ENCODE data around the gene TRPM3. TPM values are rescaled to one million over a fixed set of nuclear protein-coding genes. Genes with fewer than 3 reads are reported as not detected.

TRPM3 gene
- total and polyA plus RNA-seq, 4 donors: 0.07 to 0.89 (median 0.67) TPM

- Histone ChIP-seq H3K36me3 (ENCODE audit: control insufficient read depth in 4 of 4, insufficient read depth in 3 of 4, low read depth in 1 of 4, low read length in 3 of 4) (no peaks in the 10 kb centered on the region), H3K4me1 (ENCODE audit: control insufficient read depth in 4 of 4, insufficient read depth in 4 of 4, low read length in 3 of 4) (no peaks in the 10 kb centered on the region), H3K9me3 (ENCODE audit: control insufficient read depth in 4 of 4, low read length in 3 of 4) (no peaks in the 10 kb centered on the region), H3K9ac (ENCODE audit: low read depth in 1 of 2, low read length in 2 of 2) (no peak overlapping the region), H3K4me3 (ENCODE audit: low read depth in 1 of 3, low read length in 3 of 3) (no peak overlapping the region), H3K27me3 (ENCODE audit: control insufficient read depth in 4 of 4, insufficient read depth in 4 of 4, low read length in 3 of 4) (no peaks in the 10 kb centered on the region), H3K27ac (ENCODE audit: low read depth in 1 of 2, low read length in 2 of 2) (no peak overlapping the region)
- no peak for DNase-seq (ENCODE audit: low spot score)
- 99% methylated on average over 4 of the region's 4 CpGs for WGBS
- no peak for TF ChIP-seq GABPA (IDR thresholded peaks at IDR 0.05 in 1 of 2, conservative IDR thresholded peaks at IDR 0.05 in 1 of 2)
- no peak for TF ChIP-seq HNF4G (IDR thresholded peaks at IDR 0.05)
These were observed 9.1 kb upstream of the TRPM3 start for GRCh38 chr9:71130521-71130920.

DNA sequence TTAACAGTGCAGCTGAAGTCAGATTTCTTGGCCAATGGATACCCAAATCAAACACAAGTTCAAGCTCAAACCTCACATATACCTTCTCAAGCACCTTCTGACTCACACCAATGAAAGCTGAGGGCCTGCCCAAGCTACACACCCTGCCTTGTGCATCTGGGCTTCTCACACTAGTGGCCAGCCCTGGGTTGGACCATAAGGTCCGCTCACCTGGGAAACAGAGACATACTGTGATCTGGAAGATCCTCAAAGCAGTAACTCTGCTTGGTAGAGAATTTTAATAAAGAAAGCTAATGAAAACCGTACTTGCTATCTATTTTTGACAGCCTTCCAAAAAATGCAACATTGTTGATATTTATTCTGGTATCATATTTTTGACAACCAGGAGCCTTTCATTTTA is 7.4 kb upstream of the TRPM3 start:
- H3K9me3 ChIP-seq (ENCODE audit: control insufficient read depth in 4 of 4, low read length in 3 of 4): no peaks in the 10 kb centered on the region
- no peak overlapping the region for H3K27ac ChIP-seq (ENCODE audit: low read depth in 1 of 2, low read length in 2 of 2)
- no peak overlapping the region for H3K9ac ChIP-seq (ENCODE audit: low read depth in 1 of 2, low read length in 2 of 2)
- no peaks in the 10 kb centered on the region for H3K36me3 ChIP-seq (ENCODE audit: control insufficient read depth in 4 of 4, insufficient read depth in 3 of 4, low read depth in 1 of 4, low read length in 3 of 4)
- no peak for DNase-seq (ENCODE audit: low spot score)
- 83% methylated on average over 2 of the region's 2 CpGs for WGBS
- H3K4me3 ChIP-seq (ENCODE audit: low read depth in 1 of 3, low read length in 3 of 3): no peak overlapping the region
- no peaks in the 10 kb centered on the region for H3K4me1 ChIP-seq (ENCODE audit: control insufficient read depth in 4 of 4, insufficient read depth in 4 of 4, low read length in 3 of 4)
- TF ChIP-seq HNF4G (IDR thresholded peaks at IDR 0.05): no peak
- TF ChIP-seq TAF1 (conservative IDR thresholded peaks at IDR 0.05): no peak
- TF ChIP-seq JUND (IDR thresholded peaks at IDR 0.05): no peak
- TF ChIP-seq YY1 (IDR thresholded peaks at IDR 0.05): no peak
- TF ChIP-seq HNF4A (conservative IDR thresholded peaks at IDR 0.05): no peak
- TF ChIP-seq RAD21 (IDR thresholded peaks at IDR 0.05): no peak
- no peak for TF ChIP-seq SP1 (IDR thresholded peaks at IDR 0.05)
- no peak for TF ChIP-seq ATF3 (IDR thresholded peaks at IDR 0.05)
- no peak for TF ChIP-seq REST (IDR thresholded peaks at IDR 0.05)
- H3K27me3 ChIP-seq (ENCODE audit: control insufficient read depth in 4 of 4, insufficient read depth in 4 of 4, low read length in 3 of 4): no peaks in the 10 kb centered on the region

GRCh38 chr9:71127301-71127700 is 5.9 kb upstream of the TRPM3 start:
- Histone ChIP-seq H3K36me3 (ENCODE audit: control insufficient read depth in 4 of 4, insufficient read depth in 3 of 4, low read depth in 1 of 4, low read length in 3 of 4) (no peaks in the 10 kb centered on the region), H3K9me3 (ENCODE audit: control insufficient read depth in 4 of 4, low read length in 3 of 4) (no peaks in the 10 kb centered on the region), H3K27me3 (ENCODE audit: control insufficient read depth in 4 of 4, insufficient read depth in 4 of 4, low read length in 3 of 4) (no peaks in the 10 kb centered on the region), H3K4me1 (ENCODE audit: control insufficient read depth in 4 of 4, insufficient read depth in 4 of 4, low read length in 3 of 4) (no peaks in the 10 kb centered on the region), H3K9ac (ENCODE audit: low read depth in 1 of 2, low read length in 2 of 2) (no peak overlapping the region), H3K4me3 (ENCODE audit: low read depth in 1 of 3, low read length in 3 of 3) (no peak overlapping the region), H3K27ac (ENCODE audit: low read depth in 1 of 2, low read length in 2 of 2) (no peak overlapping the region)
- 96% methylated on average over 2 of the region's 2 CpGs for WGBS
- TF ChIP-seq RXRA (IDR thresholded peaks at IDR 0.05) (no peak), YY1 (IDR thresholded peaks at IDR 0.05) (no peak)
- no peak for DNase-seq (ENCODE audit: low spot score)

DNA sequence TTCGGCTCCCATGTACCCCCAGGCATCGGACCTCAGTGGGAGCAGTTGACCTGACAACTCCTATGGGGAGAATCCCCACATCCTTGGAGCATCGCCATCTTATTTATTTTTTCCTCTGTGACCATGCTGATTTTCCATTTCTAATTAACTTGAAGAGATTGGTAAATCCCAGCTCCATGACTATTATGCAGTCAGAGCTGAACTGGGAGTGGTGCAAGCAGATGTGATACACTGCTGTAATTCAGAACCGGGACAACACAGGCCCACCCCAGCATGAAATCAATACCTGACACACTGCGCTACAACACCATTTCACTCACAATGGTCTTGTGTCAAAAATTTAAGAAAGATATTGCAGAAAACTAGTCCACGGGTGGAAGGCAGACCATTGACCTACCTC is 1.0 kb upstream of the TRPM3 start:
- WGBS: 84% methylated on average over 6 of the region's 6 CpGs
- H3K4me1 ChIP-seq (ENCODE audit: control insufficient read depth in 4 of 4, insufficient read depth in 4 of 4, low read length in 3 of 4): peaks cover 0 to 11% (median 7%) of the 10 kb centered on the region in 4 donors
- TF ChIP-seq, protein P1, sequence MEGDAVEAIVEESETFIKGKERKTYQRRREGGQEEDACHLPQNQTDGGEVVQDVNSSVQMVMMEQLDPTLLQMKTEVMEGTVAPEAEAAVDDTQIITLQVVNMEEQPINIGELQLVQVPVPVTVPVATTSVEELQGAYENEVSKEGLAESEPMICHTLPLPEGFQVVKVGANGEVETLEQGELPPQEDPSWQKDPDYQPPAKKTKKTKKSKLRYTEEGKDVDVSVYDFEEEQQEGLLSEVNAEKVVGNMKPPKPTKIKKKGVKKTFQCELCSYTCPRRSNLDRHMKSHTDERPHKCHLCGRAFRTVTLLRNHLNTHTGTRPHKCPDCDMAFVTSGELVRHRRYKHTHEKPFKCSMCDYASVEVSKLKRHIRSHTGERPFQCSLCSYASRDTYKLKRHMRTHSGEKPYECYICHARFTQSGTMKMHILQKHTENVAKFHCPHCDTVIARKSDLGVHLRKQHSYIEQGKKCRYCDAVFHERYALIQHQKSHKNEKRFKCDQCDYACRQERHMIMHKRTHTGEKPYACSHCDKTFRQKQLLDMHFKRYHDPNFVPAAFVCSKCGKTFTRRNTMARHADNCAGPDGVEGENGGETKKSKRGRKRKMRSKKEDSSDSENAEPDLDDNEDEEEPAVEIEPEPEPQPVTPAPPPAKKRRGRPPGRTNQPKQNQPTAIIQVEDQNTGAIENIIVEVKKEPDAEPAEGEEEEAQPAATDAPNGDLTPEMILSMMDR (IDR thresholded peaks at IDR 0.05; ENCODE audit: low read depth, low read length, missing input control): no peak
- TF ChIP-seq HNF4A (conservative IDR thresholded peaks at IDR 0.05) (no peak), YY1 (IDR thresholded peaks at IDR 0.05) (no peak), HNF4G (IDR thresholded peaks at IDR 0.05) (no peak), RAD21 (IDR thresholded peaks at IDR 0.05) (no peak), JUND (IDR thresholded peaks at IDR 0.05) (no peak), NR2F2 (IDR thresholded peaks at IDR 0.05) (no peak), FOXA1 (IDR thresholded peaks at IDR 0.05) (no peak), TAF1 (conservative IDR thresholded peaks at IDR 0.05) (no peak), ZBTB33 (IDR thresholded peaks at IDR 0.05) (no peak)
- TF ChIP-seq, protein P2, sequence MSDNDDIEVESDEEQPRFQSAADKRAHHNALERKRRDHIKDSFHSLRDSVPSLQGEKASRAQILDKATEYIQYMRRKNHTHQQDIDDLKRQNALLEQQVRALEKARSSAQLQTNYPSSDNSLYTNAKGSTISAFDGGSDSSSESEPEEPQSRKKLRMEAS (IDR thresholded peaks at IDR 0.05): no peak

More for the DNA sequence above, 1.0 kb upstream of the TRPM3 start:
- H3K9me3 ChIP-seq (ENCODE audit: control insufficient read depth in 4 of 4, low read length in 3 of 4): no peaks in the 10 kb centered on the region
- H3K27me3 ChIP-seq (ENCODE audit: control insufficient read depth in 4 of 4, insufficient read depth in 4 of 4, low read length in 3 of 4): no peaks in the 10 kb centered on the region
- no peak for DNase-seq (ENCODE audit: low spot score)
- H3K9ac ChIP-seq (ENCODE audit: low read depth in 1 of 2, low read length in 2 of 2): no peak overlapping the region
- H3K4me3 ChIP-seq (ENCODE audit: low read depth in 1 of 3, low read length in 3 of 3): no peak overlapping the region
- H3K27ac ChIP-seq (ENCODE audit: low read depth in 1 of 2, low read length in 2 of 2): no peak overlapping the region
- H3K36me3 ChIP-seq (ENCODE audit: control insufficient read depth in 4 of 4, insufficient read depth in 3 of 4, low read depth in 1 of 4, low read length in 3 of 4): no peaks in the 10 kb centered on the region

Data from liver (tissue), 9 donors.